Neural cell (in vitro differentiated cells): ENCODE results near the gene FAM98C. TPM values are rescaled to one million over a fixed set of nuclear protein-coding genes. Genes with fewer than 3 reads are reported as not detected.

Experiments used
- H2AFZ ChIP-seq: fragments of 200-600, 300-800 bp; sonication (generic), shearing (Covaris generic); 2 replicates; pipeline ENCODE4 v1.6.0; 2014; ENCODE audit warnings: low read depth, mild to moderate bottlenecking, antibody characterized with exemption, low read length, moderate library complexity
- H3F3A ChIP-seq: fragments of 200-600 bp; shearing (Covaris generic); 2 replicates; pipeline ENCODE4 v1.6.1; 2016; ENCODE audit warnings: mild to moderate bottlenecking, moderate library complexity, mixed read lengths, antibody characterized with exemption, low read length; ENCODE audit not compliant: insufficient read depth, poor library complexity, severe bottlenecking
- H3K27ac ChIP-seq: fragments of 200-600, 300-800 bp; sonication (generic), shearing (Covaris generic); 2 replicates; pipeline ENCODE4 v1.5.1; 2014; ENCODE audit warnings: mild to moderate bottlenecking, low read length, moderate library complexity
- H3K27me3 ChIP-seq: fragments of 300-800, 200-600 bp; sonication (generic), shearing (Covaris generic); 2 replicates; pipeline ENCODE4 v1.6.0; 2014; ENCODE audit warnings: mild to moderate bottlenecking, low read depth, low read length, moderate library complexity; ENCODE audit not compliant: insufficient read depth
- H3K36me3 ChIP-seq: fragments of 300-800, 200-600 bp; sonication (generic), shearing (Covaris generic); 2 replicates; pipeline ENCODE4 v1.5.1; 2014; ENCODE audit warnings: mild to moderate bottlenecking, antibody characterized with exemption, low read length, moderate library complexity; ENCODE audit not compliant: insufficient read depth
- H3K4me2 ChIP-seq: fragments of 300-800, 200-600 bp; sonication (generic), shearing (Covaris generic); 2 replicates; pipeline ENCODE4 v1.6.0; 2014; ENCODE audit warnings: mild to moderate bottlenecking, low read length
- H3K4me3 ChIP-seq: fragments of 300-800, 200-600 bp; sonication (generic), shearing (Covaris generic); 2 replicates; pipeline ENCODE4 v1.5.1; 2014; ENCODE audit warnings: mild to moderate bottlenecking, low read length, moderate library complexity
- H3K79me2 ChIP-seq: fragments of 200-600 bp; shearing (Covaris generic); replicated peaks from 2 replicates; pipeline ENCODE4 v1.6.0; 2014; ENCODE audit warnings: mild to moderate bottlenecking, low read length, moderate library complexity; ENCODE audit not compliant: insufficient read depth
- H3K9ac ChIP-seq: fragments of 300-800, 200-600 bp; sonication (generic), shearing (Covaris generic); 2 replicates; pipeline ENCODE4 v1.6.1; 2016; ENCODE audit warnings: mild to moderate bottlenecking, low read length, mixed read lengths
- H3K9me2 ChIP-seq: fragments of 200-600 bp; shearing (Covaris generic); 2 replicates; pipeline ENCODE4 v1.6.1; 2016; ENCODE audit warnings: mild to moderate bottlenecking, low read length, mixed read lengths; ENCODE audit not compliant: insufficient read depth
- H3K9me3 ChIP-seq: fragments of 200-600, 300-800 bp; sonication (generic), shearing (Covaris generic); 2 replicates; pipeline ENCODE4 v1.6.1; 2016; ENCODE audit warnings: mild to moderate bottlenecking, mixed run types, low read length, moderate library complexity, mixed read lengths
- H4K20me1 ChIP-seq: fragments of 200-600 bp; shearing (Covaris generic); 2 replicates; pipeline ENCODE4 v1.6.1; 2016; ENCODE audit warnings: mild to moderate bottlenecking, mixed run types; ENCODE audit not compliant: insufficient read depth
- EP300 ChIP-seq: fragments of 450-650 bp; conservative IDR thresholded peaks from 2 replicates; pipeline ENCODE4 v1.6.1; 2014; ENCODE audit warnings: antibody characterized with exemption, mild to moderate bottlenecking, moderate library complexity; ENCODE audit not compliant: poor library complexity, severe bottlenecking
- EZH2 ChIP-seq: fragments of 200-600, 300-800 bp; shearing (Covaris generic), sonication (generic); IDR thresholded peaks from 2 replicates; pipeline ENCODE4 v1.6.1; 2014; ENCODE audit warnings: antibody characterized with exemption, low read length, borderline replicate concordance, mild to moderate bottlenecking; ENCODE audit not compliant: insufficient read depth, poor library complexity, severe bottlenecking
- MXI1 ChIP-seq: fragments of 450-650 bp; conservative IDR thresholded peaks from 2 replicates; pipeline ENCODE4 v1.6.1; 2014; ENCODE audit warnings: antibody characterized with exemption, mild to moderate bottlenecking; ENCODE audit not compliant: poor library complexity, severe bottlenecking
- POLR2AphosphoS5 ChIP-seq: IDR thresholded peaks from 2 replicates; pipeline ENCODE4 v1.6.1; 2012
- RAD21 ChIP-seq: fragments of 450-650 bp; conservative IDR thresholded peaks from 2 replicates; pipeline ENCODE4 v1.6.1; 2014; ENCODE audit warnings: antibody characterized with exemption, mild to moderate bottlenecking, moderate library complexity
- SMC3 ChIP-seq: fragments of 450-650 bp; conservative IDR thresholded peaks from 2 replicates; pipeline ENCODE4 v1.6.1; 2014; ENCODE audit warnings: antibody characterized with exemption, mild to moderate bottlenecking, moderate library complexity; ENCODE audit not compliant: poor library complexity
- TAF1 ChIP-seq: IDR thresholded peaks from 2 replicates; pipeline ENCODE4 v1.6.1; 2012; ENCODE audit warnings: low read depth
- polyA plus RNA-seq: library from polyadenylated mRNA; depleted of rRNA; stranded (reverse); fragments of >200 nt; gene quantifications from 2 replicates; pipeline ENCODE4 v1.2.3, GENCODE V29; 2014
- TF ChIP-seq, protein P1 (sequence below): IDR thresholded peaks from 2 replicates; pipeline ENCODE4 v1.6.1; 2012; ENCODE audit warnings: borderline replicate concordance
- TF ChIP-seq, protein P2 (sequence below): fragments of 450-650 bp; IDR thresholded peaks from 2 replicates; pipeline ENCODE4 v1.5.1; 2014; ENCODE audit warnings: antibody characterized with exemption, mild to moderate bottlenecking, moderate library complexity; ENCODE audit not compliant: poor library complexity, severe bottlenecking

Gene FAM98C
- polyA plus RNA-seq, 1 donor from 2014 or later: 79.3 TPM

- Histone ChIP-seq H2AFZ (no peak overlapping the region), H3K9me3 (no peaks in the 10 kb centered on the region), H3K9me2 (no peaks in the 10 kb centered on the region), H3K9ac (no peak overlapping the region), H3K4me2 (no peak overlapping the region), H3F3A (no peaks in the 10 kb centered on the region), H3K27ac (no peak overlapping the region), H3K27me3 (no peaks in the 10 kb centered on the region), H3K79me2 (peaks cover 19% of the 10 kb centered on the region), H4K20me1 (no peaks in the 10 kb centered on the region), H3K4me3 (no peak overlapping the region), H3K36me3 (no peaks in the 10 kb centered on the region)
- TF ChIP-seq EP300 (no peak), EZH2 (no peak)
Measured at GRCh38 chr19:38378866-38379265, 24.0 kb upstream of the FAM98C start.

GRCh38 chr19:38381138-38381537 lies 21.8 kb upstream of the FAM98C start:
- H3K27me3 ChIP-seq: no peaks in the 10 kb centered on the region
- no peaks in the 10 kb centered on the region for H3K36me3 ChIP-seq
- H3K79me2 ChIP-seq: peaks cover 9% of the 10 kb centered on the region
- H3K9me3 ChIP-seq: no peaks in the 10 kb centered on the region
- H3K4me2 ChIP-seq: no peak overlapping the region
- no peaks in the 10 kb centered on the region for H3K9me2 ChIP-seq
- H2AFZ ChIP-seq: no peak overlapping the region
- no peaks in the 10 kb centered on the region for H4K20me1 ChIP-seq
- no peak for TF ChIP-seq MXI1
- H3K27ac ChIP-seq: no peak overlapping the region
- no peaks in the 10 kb centered on the region for H3F3A ChIP-seq
- no peak overlapping the region for H3K4me3 ChIP-seq
- no peak overlapping the region for H3K9ac ChIP-seq

DNA sequence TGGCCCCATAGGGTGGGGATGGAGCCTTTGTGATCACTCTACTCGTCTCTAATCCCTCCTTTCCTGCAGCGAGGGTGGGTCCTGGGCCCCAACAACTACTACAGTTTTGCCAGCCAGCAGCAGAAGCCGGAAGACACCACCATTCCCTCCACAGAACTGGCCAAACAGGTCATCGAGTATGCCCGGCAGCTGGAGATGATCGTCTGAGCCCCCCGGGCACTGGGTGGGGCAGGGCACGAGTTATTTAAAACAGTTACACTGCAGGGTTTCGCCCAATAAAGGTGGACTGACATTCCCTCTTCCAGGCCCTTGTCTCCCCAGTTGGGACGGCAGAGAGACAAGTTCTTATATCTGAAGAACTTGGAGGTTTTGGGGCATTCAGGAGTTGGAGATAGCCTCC lies 19.7 kb upstream of the FAM98C start:
- Histone ChIP-seq H3K9me3 (no peaks in the 10 kb centered on the region), H4K20me1 (no peaks in the 10 kb centered on the region)
- TF ChIP-seq EZH2 (no peak), RAD21 (no peak), EP300 (no peak), POLR2AphosphoS5 (no peak), MXI1 (no peak), TAF1 (no peak), SMC3 (no peak)
- TF ChIP-seq, protein P1, sequence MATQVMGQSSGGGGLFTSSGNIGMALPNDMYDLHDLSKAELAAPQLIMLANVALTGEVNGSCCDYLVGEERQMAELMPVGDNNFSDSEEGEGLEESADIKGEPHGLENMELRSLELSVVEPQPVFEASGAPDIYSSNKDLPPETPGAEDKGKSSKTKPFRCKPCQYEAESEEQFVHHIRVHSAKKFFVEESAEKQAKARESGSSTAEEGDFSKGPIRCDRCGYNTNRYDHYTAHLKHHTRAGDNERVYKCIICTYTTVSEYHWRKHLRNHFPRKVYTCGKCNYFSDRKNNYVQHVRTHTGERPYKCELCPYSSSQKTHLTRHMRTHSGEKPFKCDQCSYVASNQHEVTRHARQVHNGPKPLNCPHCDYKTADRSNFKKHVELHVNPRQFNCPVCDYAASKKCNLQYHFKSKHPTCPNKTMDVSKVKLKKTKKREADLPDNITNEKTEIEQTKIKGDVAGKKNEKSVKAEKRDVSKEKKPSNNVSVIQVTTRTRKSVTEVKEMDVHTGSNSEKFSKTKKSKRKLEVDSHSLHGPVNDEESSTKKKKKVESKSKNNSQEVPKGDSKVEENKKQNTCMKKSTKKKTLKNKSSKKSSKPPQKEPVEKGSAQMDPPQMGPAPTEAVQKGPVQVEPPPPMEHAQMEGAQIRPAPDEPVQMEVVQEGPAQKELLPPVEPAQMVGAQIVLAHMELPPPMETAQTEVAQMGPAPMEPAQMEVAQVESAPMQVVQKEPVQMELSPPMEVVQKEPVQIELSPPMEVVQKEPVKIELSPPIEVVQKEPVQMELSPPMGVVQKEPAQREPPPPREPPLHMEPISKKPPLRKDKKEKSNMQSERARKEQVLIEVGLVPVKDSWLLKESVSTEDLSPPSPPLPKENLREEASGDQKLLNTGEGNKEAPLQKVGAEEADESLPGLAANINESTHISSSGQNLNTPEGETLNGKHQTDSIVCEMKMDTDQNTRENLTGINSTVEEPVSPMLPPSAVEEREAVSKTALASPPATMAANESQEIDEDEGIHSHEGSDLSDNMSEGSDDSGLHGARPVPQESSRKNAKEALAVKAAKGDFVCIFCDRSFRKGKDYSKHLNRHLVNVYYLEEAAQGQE: no peak
- TF ChIP-seq, protein P2, sequence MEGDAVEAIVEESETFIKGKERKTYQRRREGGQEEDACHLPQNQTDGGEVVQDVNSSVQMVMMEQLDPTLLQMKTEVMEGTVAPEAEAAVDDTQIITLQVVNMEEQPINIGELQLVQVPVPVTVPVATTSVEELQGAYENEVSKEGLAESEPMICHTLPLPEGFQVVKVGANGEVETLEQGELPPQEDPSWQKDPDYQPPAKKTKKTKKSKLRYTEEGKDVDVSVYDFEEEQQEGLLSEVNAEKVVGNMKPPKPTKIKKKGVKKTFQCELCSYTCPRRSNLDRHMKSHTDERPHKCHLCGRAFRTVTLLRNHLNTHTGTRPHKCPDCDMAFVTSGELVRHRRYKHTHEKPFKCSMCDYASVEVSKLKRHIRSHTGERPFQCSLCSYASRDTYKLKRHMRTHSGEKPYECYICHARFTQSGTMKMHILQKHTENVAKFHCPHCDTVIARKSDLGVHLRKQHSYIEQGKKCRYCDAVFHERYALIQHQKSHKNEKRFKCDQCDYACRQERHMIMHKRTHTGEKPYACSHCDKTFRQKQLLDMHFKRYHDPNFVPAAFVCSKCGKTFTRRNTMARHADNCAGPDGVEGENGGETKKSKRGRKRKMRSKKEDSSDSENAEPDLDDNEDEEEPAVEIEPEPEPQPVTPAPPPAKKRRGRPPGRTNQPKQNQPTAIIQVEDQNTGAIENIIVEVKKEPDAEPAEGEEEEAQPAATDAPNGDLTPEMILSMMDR: no peak

More for the DNA sequence above, 19.7 kb upstream of the FAM98C start:
- no peak overlapping the region for H2AFZ ChIP-seq
- no peak overlapping the region for H3K4me3 ChIP-seq
- no peaks in the 10 kb centered on the region for H3F3A ChIP-seq
- no peak overlapping the region for H3K9ac ChIP-seq
- H3K27me3 ChIP-seq: no peaks in the 10 kb centered on the region
- no peaks in the 10 kb centered on the region for H3K79me2 ChIP-seq
- H3K36me3 ChIP-seq: no peaks in the 10 kb centered on the region
- no peak overlapping the region for H3K27ac ChIP-seq
- H3K4me2 ChIP-seq: no peak overlapping the region
- H3K9me2 ChIP-seq: no peaks in the 10 kb centered on the region
